ENCODE results near the gene RHCE.

The RHCE gene

DNA sequence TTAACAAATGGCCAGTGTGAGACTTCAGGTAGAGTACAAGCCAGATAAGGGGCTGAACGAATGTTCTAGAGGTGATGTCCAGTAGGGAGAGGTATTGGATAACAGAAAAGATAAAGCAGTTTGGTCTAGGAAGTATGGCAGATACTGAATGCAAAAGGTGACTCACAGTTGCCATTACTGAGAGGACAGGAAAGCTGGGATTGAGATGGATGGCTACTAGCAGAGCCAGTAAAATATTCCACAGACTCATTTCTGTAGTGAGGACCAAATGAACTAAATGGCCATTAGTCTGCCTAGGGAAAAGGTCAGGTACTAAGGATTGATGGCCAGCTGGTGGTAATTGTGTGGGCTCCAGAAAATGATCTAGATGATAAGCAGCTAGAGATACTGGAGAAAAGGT, 21.6 kb upstream of the RHCE start:
- TF ChIP-seq, protein P1, sequence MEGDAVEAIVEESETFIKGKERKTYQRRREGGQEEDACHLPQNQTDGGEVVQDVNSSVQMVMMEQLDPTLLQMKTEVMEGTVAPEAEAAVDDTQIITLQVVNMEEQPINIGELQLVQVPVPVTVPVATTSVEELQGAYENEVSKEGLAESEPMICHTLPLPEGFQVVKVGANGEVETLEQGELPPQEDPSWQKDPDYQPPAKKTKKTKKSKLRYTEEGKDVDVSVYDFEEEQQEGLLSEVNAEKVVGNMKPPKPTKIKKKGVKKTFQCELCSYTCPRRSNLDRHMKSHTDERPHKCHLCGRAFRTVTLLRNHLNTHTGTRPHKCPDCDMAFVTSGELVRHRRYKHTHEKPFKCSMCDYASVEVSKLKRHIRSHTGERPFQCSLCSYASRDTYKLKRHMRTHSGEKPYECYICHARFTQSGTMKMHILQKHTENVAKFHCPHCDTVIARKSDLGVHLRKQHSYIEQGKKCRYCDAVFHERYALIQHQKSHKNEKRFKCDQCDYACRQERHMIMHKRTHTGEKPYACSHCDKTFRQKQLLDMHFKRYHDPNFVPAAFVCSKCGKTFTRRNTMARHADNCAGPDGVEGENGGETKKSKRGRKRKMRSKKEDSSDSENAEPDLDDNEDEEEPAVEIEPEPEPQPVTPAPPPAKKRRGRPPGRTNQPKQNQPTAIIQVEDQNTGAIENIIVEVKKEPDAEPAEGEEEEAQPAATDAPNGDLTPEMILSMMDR (conservative IDR thresholded peaks at IDR 0.05): no peak
- H3K27ac ChIP-seq: no peak overlapping the region

DNA sequence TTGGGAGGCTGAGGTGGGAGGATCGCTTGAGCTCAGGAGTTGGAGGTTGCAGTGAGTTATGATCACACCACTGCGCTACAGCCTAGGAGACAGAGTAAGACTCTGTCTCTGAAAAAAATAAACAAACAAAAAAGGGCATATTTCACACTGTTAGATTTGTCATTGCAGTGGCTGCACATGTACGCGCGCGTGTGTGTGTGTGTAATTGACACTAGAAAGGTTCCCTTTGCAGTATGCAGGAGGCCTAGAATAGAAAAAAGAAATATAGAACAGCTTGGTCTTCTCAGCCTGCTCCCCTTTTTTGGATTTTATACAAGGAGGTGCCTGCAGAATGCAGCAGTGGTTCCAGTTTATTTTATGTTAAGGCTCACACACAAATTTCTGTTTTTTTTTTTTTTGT, 18.7 kb upstream of the RHCE start:
- H3K27ac ChIP-seq: no peak overlapping the region
- TF ChIP-seq, protein P1 (conservative IDR thresholded peaks at IDR 0.05): no peak

DNA sequence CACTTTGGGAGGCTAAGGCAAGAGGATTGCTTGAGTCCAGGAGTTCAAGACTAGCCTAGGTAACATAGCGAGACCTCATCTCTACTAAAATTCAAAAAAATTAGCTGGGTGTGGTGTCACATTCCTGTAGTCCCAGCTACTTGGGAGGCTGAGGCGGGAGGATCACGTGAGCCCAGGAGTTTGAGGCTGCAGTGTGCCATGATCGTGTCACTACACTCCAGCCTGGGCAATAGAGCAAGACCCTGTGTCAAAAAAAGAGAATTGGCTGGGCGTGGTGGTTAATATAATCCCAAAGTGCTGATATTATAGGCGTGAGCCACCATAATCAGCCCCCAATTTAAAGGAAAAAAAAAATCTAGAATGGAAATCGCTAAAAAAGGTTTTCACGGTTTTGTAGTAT, 17.0 kb upstream of the RHCE start:
- TF ChIP-seq, protein P1 (conservative IDR thresholded peaks at IDR 0.05): no peak
- peak overlapping the region; percentile 93; the same call in 1 of the 2 replicates for H3K27ac ChIP-seq

DNA sequence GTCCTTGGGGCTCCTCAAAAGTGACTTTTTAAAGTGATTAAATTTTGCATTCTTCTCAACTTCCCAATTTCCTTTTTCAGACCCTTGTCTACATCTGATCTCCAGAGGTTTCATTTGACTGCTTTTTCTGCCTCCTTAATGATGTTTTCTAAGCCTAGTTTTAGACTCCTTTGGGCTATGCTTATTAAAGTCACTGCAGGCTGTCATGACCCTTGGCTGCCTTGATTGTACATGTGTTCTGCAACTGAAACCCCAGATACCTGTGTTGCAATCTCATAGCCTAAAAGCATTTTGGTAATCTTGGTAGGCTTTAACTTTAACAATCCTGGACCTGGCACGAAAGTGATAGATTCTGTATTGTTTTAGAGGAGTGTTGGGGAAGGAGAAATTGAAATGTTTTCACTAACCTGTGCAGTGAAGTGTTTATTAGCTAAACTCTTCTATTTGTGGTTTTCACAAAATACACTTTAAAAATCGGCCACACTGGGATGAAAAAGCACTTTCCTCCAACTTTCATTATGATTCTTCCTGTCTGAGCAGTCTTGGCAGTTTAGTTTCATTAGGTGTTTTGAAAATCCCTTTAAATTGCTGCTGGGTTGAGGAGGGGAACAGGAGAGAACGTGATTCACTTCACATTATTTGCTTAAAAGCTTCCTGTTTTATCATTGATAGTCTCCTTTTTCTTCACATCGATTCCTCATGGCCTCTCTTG, 14.9 kb upstream of the RHCE start:
- H3K27ac ChIP-seq: peak overlapping the region; percentile 93

DNA sequence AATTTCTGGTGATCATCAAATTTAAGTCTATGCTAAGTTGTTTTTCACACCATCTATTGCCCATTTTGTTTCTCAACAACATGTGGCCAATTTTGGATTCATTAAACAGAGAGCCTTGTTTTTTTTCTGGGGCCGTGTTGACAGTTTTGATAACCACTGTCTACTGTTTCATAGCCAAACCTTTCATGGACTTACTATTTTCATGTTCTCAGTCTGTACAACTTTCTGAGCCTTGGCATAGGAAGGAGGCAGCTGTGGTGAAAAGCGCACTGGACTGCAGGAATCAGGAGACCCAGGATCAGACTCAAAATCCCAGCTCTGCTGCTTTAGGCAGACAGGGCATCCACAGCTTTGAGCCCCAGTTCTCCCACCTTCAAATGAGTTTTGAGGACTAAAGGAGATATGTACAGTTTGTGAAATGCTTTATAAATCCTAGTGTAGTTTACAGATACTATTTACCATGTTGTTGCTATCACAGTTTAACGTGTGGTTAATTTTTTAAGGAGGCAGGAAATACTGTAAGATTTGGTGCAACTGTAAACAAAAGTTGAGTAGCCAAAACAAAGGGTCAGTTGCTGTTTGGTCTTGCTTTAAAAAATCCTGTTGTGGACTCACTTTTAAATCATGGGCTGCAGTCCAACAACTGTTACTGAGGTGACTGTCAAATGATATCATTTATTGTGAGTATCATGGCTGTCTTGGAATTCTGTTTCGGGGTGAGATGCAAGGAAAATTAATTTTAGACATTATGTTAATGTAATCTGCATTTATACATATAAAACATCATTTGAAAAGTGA, 13.0 kb upstream of the RHCE start:
- TF ChIP-seq, protein P1 (conservative IDR thresholded peaks at IDR 0.05): no peak
- peak overlapping the region; percentile 93 for H3K27ac ChIP-seq

More for the DNA sequence above, 14.9 kb upstream of the RHCE start:
- TF ChIP-seq, protein P1 (conservative IDR thresholded peaks at IDR 0.05): no peak

DNA sequence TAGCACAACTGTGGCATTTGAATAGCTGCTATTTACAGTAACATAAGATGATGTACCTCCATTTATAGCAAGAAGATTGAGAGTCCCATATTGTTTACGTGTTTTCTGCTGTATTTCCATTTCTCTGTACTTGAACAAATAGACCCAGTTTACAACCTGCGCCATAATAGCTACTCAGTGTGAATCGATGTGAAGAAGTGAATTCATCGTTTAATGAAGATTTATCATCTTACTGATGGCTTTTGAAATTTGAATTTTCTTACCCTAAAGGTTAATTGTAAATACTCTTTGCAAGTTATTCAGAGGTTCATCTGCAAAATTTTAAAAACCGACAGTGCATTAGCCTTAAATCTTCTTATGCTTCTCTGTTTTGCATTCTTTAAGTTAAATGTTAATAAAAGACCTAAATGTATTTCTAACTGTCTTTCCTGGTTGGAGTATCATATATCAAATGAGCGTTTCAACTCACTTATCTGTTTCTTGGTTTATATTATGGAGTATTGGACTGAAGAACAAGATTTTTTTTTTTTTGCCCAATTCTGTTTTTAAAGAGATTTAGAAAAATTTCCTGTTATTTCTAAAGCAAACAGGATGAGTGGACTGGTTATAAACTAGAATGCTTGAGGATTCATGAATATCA, 12.2 kb upstream of the RHCE start:
- TF ChIP-seq, protein P1 (conservative IDR thresholded peaks at IDR 0.05): no peak
- H3K27ac ChIP-seq: peak overlapping the region; percentile 93

All from VCaP (cell line).